OCI-LY7 (cell line): Measurements from ENCODE around the gene PPP1R7.

ENCODE experiments used
- EZH2phosphoT487 ChIP-seq: fragments of 200-600 bp; sonication (generic); IDR thresholded peaks from 2 replicates; pipeline ENCODE4 v1.6.1; 2018; ENCODE audit warnings: low read depth, borderline replicate concordance, mild to moderate bottlenecking, mixed run types, antibody characterized with exemption, low read length, moderate library complexity, mixed read lengths
- TF ChIP-seq, protein P1 (sequence below): fragments of 200-600 bp; sonication (generic); conservative IDR thresholded peaks from 2 replicates; pipeline ENCODE4 v1.5.1; 2014; ENCODE audit warnings: mild to moderate bottlenecking, antibody characterized with exemption, low read length, moderate library complexity, mixed read lengths

DNA sequence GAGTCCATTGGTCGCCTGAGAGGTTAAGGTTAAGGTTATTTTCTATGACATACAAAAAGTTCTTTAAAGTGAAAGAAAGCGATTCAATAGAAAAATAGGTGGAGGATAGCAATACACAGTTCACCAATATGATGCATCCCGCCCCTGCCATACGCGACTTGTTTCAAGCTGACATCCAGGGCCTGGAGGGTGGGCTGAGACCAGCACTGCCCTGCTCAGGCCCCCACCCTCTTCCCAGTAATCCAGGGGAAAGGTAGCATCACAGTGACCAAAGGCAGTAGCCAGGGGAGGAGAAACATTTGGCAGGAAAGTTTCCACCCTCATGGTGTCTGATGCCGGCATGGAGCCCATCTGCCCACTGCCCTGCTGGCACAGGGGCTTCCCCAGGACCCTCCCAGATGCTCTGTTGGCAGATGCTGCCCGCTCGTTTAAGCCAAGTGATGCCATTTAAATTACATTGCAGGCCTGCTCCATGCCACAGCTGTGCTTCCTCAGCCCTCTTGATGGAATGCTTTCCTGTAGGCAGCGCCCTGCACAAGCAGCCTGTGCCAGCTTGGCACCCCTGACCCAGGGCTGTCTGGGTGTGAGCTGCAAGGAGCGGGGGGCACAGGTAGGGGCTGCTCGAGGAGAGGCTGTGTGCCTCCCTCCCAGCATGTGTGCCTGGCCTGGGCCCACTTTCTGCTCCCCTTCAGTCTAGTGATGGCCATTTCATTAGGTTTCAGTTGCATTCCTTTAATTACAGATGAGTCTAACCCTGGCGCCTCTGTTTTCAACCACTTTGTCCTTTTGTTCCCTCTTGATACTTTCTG is 27.5 kb downstream of the PPP1R7 start:
- TF ChIP-seq, protein P1, sequence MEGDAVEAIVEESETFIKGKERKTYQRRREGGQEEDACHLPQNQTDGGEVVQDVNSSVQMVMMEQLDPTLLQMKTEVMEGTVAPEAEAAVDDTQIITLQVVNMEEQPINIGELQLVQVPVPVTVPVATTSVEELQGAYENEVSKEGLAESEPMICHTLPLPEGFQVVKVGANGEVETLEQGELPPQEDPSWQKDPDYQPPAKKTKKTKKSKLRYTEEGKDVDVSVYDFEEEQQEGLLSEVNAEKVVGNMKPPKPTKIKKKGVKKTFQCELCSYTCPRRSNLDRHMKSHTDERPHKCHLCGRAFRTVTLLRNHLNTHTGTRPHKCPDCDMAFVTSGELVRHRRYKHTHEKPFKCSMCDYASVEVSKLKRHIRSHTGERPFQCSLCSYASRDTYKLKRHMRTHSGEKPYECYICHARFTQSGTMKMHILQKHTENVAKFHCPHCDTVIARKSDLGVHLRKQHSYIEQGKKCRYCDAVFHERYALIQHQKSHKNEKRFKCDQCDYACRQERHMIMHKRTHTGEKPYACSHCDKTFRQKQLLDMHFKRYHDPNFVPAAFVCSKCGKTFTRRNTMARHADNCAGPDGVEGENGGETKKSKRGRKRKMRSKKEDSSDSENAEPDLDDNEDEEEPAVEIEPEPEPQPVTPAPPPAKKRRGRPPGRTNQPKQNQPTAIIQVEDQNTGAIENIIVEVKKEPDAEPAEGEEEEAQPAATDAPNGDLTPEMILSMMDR: no peak
- no peak for TF ChIP-seq EZH2phosphoT487
